ENCODE data around the gene GPR55. TPM values are rescaled to one million over a fixed set of nuclear protein-coding genes. Genes with fewer than 3 reads are reported as not detected.

The GPR55 gene
- total and polyA plus RNA-seq, 10 of the 15 experiments (the other 5 are each of a cell fraction or from before 2014, with no cell fraction given) = 2.1 to 30.1 (median 16.2) TPM

- TF ChIP-seq CUX1 (IDR thresholded peaks at IDR 0.05; ENCODE audit: insufficient replicate concordance, low read depth, low read length) (no peak), ZNF592 (IDR thresholded peaks at IDR 0.05) (no peak)
These were observed 14.8 kb upstream of the GPR55 start (continued) for GRCh38 chr2:230939691-230940470.
